GM12873 (cell line): ENCODE results near the gene OPALIN.

ENCODE experiments used
- TF ChIP-seq, protein P1 (sequence below): IDR thresholded peaks from 2 replicates; pipeline ENCODE4 v1.5.1; 2012; ENCODE audit warnings: low read depth, mild to moderate bottlenecking, moderate library complexity, low read length, control low read depth; ENCODE audit not compliant: insufficient read depth; ENCODE audit errors: missing control alignments

The OPALIN gene

DNA sequence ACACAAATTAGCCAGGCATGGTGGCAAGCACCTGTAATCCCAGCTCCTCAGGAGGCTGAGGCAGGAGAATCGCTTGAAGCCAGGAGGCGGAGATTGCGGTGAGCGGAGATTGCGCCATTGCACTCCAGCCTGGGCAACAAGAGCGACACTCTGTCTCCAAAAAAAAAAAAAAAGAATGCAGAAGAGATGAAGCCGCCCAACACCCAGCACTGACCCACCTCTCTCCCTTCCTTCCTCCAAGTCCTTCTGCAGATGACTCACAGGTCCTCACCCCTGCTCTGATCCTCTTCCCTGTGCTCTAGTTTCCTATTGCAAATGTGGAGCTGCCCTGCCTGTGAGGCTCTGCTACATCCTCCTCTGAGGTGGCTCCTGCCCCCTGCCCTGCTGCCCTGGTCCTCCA, 22.0 kb upstream of the OPALIN start:
- TF ChIP-seq, protein P1, sequence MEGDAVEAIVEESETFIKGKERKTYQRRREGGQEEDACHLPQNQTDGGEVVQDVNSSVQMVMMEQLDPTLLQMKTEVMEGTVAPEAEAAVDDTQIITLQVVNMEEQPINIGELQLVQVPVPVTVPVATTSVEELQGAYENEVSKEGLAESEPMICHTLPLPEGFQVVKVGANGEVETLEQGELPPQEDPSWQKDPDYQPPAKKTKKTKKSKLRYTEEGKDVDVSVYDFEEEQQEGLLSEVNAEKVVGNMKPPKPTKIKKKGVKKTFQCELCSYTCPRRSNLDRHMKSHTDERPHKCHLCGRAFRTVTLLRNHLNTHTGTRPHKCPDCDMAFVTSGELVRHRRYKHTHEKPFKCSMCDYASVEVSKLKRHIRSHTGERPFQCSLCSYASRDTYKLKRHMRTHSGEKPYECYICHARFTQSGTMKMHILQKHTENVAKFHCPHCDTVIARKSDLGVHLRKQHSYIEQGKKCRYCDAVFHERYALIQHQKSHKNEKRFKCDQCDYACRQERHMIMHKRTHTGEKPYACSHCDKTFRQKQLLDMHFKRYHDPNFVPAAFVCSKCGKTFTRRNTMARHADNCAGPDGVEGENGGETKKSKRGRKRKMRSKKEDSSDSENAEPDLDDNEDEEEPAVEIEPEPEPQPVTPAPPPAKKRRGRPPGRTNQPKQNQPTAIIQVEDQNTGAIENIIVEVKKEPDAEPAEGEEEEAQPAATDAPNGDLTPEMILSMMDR, result no peak

DNA sequence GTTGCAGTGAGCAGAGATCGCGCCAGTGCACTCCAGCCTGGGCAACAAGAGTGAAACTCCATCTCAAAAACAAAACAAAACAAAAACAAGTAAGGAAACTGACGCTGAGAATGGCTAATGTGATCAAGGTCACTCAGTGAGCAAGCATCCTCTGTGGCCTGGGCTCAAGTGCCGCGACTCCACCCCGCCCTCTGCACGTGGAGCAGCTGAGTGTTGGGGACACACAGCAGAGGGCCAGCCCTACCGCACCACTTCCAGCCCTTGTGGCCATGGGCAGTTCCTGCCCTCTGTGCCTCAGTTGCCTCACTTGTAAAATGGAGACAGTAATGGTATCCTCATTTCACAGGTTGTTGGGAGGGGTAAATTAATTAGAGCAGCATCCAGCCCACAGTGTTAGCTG, 21.0 kb upstream of the OPALIN start:
- TF ChIP-seq, protein P1, result no peak

DNA sequence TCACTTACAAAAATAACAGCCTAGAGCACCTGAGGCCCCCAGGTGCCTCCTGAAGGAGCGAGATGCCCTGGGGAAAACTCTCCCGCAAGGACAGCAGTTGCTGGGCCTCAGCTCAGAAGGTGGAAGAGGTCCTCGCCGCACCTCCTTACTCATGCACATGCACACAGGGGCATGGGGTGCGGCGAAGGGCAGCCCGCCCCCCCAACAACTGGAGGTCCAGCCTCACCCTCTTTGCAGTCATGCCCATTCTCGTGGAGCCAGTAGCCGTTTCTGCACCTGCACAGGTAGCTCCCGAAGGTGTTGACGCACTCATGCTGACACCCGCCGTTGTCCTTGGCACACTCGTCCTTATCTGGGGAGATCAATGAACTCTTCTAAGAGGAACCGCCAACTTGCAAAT, 19.9 kb upstream of the OPALIN start:
- TF ChIP-seq, protein P1, result no peak

DNA sequence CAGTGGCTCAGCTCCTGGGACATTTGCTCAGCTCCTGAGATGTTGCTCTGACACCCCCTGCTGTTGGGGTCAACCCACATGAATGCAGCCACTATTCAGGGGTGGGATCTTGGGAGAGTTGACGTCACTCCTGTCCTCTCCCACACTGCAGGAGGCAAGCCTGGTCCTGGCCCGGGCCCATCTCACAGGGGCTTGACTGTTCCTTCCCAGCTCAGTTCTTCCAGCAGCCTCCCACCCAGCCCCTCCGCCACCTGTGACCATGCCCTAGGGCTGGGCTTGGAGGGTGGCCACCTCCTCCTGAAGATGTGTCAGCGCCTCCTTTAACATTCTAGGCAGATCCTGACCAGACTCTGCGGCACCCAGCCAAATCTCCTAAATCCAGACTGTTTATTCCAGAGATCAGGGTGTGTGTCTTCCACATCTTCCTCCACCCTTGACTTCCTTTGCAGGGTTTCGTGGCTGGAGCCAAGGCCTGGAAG, 19.1 kb upstream of the OPALIN start:
- TF ChIP-seq, protein P1, result no peak

DNA sequence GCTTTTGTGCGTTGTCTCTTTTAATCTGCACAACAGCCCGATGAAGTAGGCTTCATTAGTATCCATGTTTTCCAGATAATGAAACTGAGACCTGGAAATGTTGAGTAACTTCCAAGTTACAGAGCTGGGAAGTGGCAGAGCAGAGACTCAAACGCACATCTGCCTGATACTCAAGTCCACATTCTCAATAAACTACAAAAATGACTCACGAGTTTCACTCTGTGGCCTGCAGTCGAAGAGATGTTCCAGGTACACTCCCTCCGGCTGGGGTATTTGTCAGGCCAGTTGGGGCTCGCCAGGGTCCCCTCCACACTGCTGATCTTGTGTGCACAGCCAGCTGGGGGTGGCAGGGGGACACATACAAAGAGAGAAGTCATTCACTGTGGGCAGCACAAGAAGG, 17.7 kb upstream of the OPALIN start:
- TF ChIP-seq, protein P1, result no peak

DNA sequence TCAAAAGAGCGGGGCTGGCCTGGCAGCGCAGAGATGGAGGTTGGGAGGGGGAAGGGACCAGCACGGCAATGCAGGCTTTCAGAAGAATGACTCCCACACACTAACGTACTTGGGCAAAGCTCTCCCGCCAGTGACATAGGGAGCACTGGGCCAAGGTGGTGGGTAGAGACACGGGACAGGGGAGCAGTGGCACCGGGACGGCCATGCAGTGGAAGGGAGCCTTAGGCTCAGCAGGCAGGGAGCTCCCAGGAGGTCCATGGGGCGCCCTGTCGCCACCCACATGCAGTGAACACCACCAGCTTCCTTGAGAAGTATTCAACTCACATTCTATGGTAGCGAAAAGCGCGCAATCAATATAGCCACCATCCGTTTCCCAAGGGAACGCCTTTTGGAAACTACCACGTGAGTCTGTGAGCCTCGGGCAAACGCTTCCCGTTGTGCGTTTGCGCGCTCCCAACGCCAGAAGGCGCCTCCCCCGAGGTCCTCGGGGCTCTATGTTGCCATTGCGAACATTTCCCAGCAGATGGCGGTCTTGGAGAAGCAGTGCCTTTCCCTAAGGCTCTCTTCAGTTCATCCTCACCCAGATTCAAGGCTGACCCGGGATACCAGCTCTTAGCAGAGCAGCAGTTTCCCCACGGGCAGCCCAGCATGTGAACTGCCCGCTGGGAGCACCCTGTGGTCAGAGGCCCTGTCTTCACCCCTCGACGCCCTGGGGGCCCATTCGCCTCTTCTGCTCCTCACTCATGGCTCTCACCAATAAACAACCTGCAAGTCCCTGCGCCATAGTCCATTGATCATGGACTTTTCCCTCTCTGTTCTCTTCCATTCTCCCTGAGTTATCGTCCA, 16.4 kb upstream of the OPALIN start:
- TF ChIP-seq, protein P1, result peak; percentile 98

DNA sequence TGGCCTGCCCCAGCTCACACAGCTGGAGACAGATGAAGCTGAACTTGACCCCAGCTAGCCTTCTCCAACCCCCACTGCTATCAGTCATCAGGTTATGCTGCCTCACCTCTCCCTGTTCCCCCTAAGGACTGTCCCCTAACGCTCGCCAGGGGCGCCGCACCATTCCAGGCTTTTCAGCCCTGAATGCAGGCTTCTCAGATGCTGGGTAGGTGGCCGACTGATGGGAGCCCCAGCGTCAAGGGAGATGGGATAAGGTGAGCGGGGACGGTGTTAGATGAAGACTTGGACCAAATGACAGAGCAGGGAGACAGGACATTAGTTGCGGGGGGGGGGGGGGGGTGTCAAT, 15.8 kb upstream of the OPALIN start:
- TF ChIP-seq, protein P1, result no peak
